Progenitor cell of endocrine pancreas (in vitro differentiated cells): ENCODE measurements around the gene ITPR3. TPM values are rescaled to one million over a fixed set of nuclear protein-coding genes. Genes with fewer than 3 reads are reported as not detected.

Source experiments
- DNase-seq: peaks from one replicate; pipeline ENCODE4 v3.0.0; 2021; ENCODE audit warnings: low spot score; ENCODE audit not compliant: unreplicated experiment
- H3K27ac Mint-ChIP-seq: 2 replicates; pipeline ENCODE4 v1.8.0; 2021; ENCODE audit warnings: mild to moderate bottlenecking, moderate library complexity, mixed read lengths
- H3K27me3 Mint-ChIP-seq: 2 replicates; pipeline ENCODE4 v1.8.0; 2021; ENCODE audit warnings: mixed read lengths
- H3K36me3 Mint-ChIP-seq: 2 replicates; pipeline ENCODE4 v1.8.0; 2022; ENCODE audit warnings: mixed read lengths; ENCODE audit not compliant: insufficient read depth
- H3K4me1 Mint-ChIP-seq: 2 replicates; pipeline ENCODE4 v1.8.0; 2021; ENCODE audit warnings: low read depth, mixed read lengths
- H3K4me3 Mint-ChIP-seq: 2 replicates; pipeline ENCODE4 v1.8.0; 2021; ENCODE audit warnings: low read depth, mild to moderate bottlenecking, moderate library complexity, mixed read lengths
- H3K9me3 Mint-ChIP-seq: 2 replicates; pipeline ENCODE4 v1.8.0; 2021; ENCODE audit warnings: low read depth, mixed read lengths
- CTCF ChIP-seq: fragments of 200-600 bp; sonication (generic); IDR thresholded peaks from one replicate; pipeline ENCODE4 v1.5.0; 2021; ENCODE audit warnings: antibody characterized with exemption, mild to moderate bottlenecking; ENCODE audit not compliant: unreplicated experiment
- total RNA-seq: library from RNA; stranded (reverse); gene quantifications from 2 replicates; pipeline ENCODE4 v1.2.1, GENCODE V29; 2021

Gene ITPR3
- total RNA-seq, 1 donor from 2014 or later = 28.3 TPM

DNA sequence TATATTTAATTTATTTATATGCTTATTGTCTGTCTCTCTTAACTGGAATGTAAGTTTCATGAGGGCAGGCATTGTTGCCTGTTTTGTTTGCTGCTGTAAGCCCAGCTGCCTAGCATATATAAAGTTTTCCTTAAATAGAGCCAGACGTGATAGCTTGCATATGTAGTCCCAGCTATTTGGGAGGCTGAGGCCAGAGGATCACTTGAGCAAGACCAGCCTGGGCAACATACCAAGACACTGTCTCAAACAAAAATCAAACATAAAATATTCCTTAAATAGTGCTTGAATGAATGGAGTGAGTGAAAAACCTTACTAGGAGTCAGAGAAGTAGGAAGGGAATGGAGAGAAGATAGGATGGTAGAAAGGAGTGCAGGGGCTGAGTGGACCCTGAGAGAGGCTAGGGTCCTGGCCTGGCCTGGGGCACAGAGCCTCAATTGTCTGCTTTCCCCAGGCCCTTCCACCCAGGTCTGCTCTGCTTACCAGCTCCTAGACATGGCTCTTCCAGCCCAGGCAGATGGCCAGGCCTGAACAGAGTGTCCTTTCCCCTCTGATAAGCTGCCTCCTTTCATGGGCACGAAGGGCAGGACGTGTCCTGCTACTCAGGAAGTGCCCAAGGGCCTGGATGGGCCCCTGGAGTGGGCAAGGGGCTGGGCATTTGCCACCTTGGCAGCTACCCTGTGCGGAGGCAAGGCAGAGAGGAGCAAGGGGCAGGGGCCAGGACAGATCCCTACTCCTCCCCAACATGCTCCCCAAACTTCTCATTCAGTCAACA lies 23.4 kb upstream of the ITPR3 start:
- DNase-seq = no peak
- H3K4me3 Mint-ChIP-seq = no peak overlapping the region
- no peak overlapping the region for H3K27ac Mint-ChIP-seq
- peaks cover 3% of the 10 kb centered on the region for H3K27me3 Mint-ChIP-seq
- no peak for TF ChIP-seq CTCF
- H3K36me3 Mint-ChIP-seq = no peaks in the 10 kb centered on the region
- peaks cover 5% of the 10 kb centered on the region for H3K4me1 Mint-ChIP-seq
- H3K9me3 Mint-ChIP-seq = no peaks in the 10 kb centered on the region

- no peak overlapping the region for H3K4me3 Mint-ChIP-seq
- H3K27me3 Mint-ChIP-seq = peaks cover 3% of the 10 kb centered on the region
- H3K27ac Mint-ChIP-seq = no peak overlapping the region
- H3K9me3 Mint-ChIP-seq = no peaks in the 10 kb centered on the region
- no peak for DNase-seq
- no peaks in the 10 kb centered on the region for H3K36me3 Mint-ChIP-seq
- H3K4me1 Mint-ChIP-seq = peaks cover 3% of the 10 kb centered on the region
- TF ChIP-seq CTCF = no peak
Measured at GRCh38 chr6:33599413-33599938, 21.6 kb upstream of the ITPR3 start.

- Mint-ChIP-seq H3K4me1 (peaks cover 2% of the 10 kb centered on the region), H3K36me3 (no peaks in the 10 kb centered on the region), H3K4me3 (no peak overlapping the region), H3K27me3 (peaks cover 3% of the 10 kb centered on the region), H3K27ac (no peak overlapping the region), H3K9me3 (peaks cover 7% of the 10 kb centered on the region)
- TF ChIP-seq CTCF = no peak
- DNase-seq = no peak
Measured at GRCh38 chr6:33600761-33601160, 20.4 kb upstream of the ITPR3 start.

- Mint-ChIP-seq H3K27ac (no peak overlapping the region), H3K4me3 (no peak overlapping the region), H3K36me3 (no peaks in the 10 kb centered on the region), H3K9me3 (peaks cover 7% of the 10 kb centered on the region), H3K4me1 (peaks cover 2% of the 10 kb centered on the region), H3K27me3 (peaks cover 3% of the 10 kb centered on the region)
- no peak for DNase-seq
- no peak for TF ChIP-seq CTCF
Measured at GRCh38 chr6:33602180-33602579, 18.9 kb upstream of the ITPR3 start.

GRCh38 chr6:33604941-33605854 lies 15.9 kb upstream of the ITPR3 start:
- Mint-ChIP-seq H3K36me3 (no peaks in the 10 kb centered on the region), H3K9me3 (peaks cover 7% of the 10 kb centered on the region), H3K27me3 (peaks cover 3% of the 10 kb centered on the region), H3K27ac (no peak overlapping the region), H3K4me3 (no peak overlapping the region), H3K4me1 (peaks cover 12% of the 10 kb centered on the region)
- no peak for DNase-seq
- no peak for TF ChIP-seq CTCF
